GM21717 (cell line): ENCODE data around the gene IFNW1.

Experiments
- ATAC-seq: cut with Tn5 transposase; IDR thresholded peaks from one replicate; pipeline ENCODE4 v1.9.1; 2021; ENCODE audit warnings: mild to moderate bottlenecking, moderate library complexity; ENCODE audit not compliant: unreplicated experiment

IFNW1 gene

GRCh38 chr9:21110708-21111576 is 30.7 kb downstream of the IFNW1 start:
- no peak for ATAC-seq

- no peak for ATAC-seq
Observed at GRCh38 chr9:21104787-21105186, 36.8 kb downstream of the IFNW1 start.

DNA sequence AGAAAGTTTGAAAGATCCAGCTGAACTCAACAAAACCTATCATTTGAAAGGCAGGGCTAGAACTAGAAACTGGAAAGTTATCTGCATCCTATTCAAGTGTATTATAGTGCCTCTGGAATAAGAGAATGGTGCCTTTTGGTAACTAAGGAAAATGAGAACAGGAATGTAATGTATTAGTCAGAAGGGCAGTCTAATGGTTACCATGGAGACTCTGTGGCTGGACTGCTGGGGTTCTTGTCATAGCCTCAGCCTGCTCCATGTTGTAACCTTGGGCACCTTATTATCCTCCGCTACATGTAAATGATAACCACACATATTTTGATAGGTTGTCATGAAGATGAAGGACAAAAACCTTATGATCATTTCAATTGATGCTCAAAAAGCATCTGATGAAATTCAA is 39.3 kb downstream of the IFNW1 start:
- no peak for ATAC-seq

GRCh38 chr9:21097817-21098216 is 43.8 kb downstream of the IFNW1 start:
- no peak for ATAC-seq

DNA sequence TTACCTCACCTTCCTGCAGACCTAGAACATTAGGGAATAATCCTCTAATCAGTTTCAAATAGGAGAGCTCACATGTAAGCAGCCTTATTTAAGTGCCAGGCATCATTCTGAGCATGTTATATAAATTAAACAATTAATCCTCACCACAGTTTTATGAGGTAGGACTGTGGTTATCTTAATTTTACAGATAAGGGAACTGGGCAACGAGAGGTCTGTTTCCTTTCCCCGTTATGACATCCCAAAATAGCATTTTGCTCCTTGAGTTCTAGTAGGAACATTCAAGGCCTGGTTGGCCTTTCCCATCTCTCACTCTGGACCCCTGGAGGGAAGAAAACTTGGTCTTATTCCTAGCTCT is 44.8 kb downstream of the IFNW1 start:
- ATAC-seq, result no peak

DNA sequence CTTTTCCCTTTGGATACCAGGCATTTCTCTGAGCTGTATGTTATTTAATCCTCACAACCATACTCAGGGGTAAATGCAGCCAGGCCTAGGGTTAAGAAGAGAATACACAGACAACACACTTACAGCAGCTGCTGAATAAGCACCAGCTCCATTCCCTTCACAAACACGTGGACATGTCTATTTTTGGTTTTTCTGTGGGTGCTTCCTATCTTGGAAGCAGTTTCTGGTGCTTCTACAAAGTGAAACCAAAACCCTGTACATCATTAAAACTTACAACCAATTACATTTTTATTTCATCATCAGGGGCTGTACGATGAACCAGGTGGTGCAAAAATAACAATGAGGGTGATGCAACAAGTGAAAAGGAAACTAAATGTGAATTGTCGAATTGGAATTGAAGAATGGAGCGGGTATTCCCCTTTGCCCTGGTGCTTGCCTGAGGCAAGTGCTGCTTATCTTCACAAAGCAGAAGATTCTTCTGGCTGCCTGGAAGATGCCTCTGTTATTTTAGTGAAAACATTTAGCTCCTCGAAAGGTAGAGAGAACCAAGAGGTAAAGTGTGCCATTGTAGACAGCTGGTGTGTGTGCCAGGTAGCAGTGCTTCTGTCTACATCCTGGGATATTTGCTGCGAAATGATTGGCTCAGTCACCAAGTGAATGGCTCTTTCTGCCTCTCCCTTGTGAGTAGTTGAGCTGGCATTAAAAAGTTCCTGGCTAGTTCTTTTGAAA is 45.3 kb downstream of the IFNW1 start:
- ATAC-seq, result peak; percentile 86

DNA sequence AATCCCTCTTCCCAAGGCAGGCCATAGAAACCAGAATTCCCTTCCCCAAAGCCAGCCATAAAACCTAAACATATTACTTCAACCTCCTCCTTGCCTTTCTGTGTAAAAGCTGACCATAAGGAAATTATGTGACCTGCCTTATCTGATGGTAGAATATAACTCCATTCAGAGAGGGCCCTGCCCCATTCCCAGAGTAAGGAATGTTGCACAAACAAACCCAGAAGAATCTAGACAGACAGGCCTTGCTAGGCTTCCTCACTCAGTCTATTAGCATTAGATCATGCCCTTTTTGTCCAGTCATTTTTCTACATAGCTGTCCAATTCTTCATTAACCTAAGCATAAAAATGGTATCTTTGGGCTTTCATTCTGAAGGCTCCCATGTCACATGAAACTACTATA is 46.1 kb downstream of the IFNW1 start:
- no peak for ATAC-seq
